Measurements from ENCODE around the gene LPAR2. TPM values are rescaled to one million over a fixed set of nuclear protein-coding genes. Genes with fewer than 3 reads are reported as not detected.

Gene LPAR2
- polyA plus RNA-seq, 1 of the 3 experiments (the other 2 are of a cell fraction), result 4.5 TPM

DNA sequence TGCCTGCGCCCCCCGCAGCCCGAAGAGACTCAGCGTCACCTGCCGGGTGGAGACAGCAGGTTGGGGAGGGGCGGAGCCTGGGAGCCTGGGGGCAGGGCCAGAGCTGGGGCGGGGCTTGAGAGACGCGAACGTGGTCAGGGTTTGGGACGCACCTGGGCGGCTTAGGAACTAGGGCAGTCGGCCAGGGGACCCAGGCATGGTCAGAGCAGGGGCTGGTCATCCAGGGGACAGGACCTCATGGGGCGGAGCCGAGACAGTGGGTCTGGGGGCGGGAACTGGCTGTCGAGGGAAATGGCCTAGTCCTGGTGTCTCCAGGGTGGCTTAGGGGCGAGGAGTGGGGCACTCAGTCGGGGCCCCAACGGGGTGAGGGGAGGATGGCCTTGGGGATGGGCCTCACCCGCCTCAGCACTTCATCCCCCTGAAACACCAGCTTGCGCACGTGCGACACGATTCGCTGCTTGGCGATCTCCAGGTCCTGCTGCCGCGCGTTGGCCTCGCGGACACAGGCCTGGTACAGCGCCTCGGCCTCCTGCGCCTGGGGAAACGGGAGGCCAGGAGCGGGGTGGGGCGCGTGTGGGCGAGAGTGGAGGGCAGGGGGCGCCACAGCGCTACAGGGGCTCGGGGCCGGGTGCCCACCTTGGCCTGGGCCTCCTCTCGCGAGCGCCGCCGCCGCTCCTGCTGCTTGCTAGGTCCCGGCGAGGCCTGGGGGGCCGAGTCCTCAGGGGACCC is 9.7 kb upstream of the LPAR2 start:
- POLR2A ChIA-PET, result no interaction called here
- WGBS (ENCODE audit: low lambda C conversion rate), result 97% methylated on average over 41 of the region's 53 CpGs
- peaks cover 7 to 17% of the 10 kb centered on the region in 2 experiments for H3K36me3 ChIP-seq (replicated peaks in 1 of 2; ENCODE audit: control insufficient read depth in 1 of 2, insufficient read depth in 2 of 2, low read length in 1 of 2)

DNA sequence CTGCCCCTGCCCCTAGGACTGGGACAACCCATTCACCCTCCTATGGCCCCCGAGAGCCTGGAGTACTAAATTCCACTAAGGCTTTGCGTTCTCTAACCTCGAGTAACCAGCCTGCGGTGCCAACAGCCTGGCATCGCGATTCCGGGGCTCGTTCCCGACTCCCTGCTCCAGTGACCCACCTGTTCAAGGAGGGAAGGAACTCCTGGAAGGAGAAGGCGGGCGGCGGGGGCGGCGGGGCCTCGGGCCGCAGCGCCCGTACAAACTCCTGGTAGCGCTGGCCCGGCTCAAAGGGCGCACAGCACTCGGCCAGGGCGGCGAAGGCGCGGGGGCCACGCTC is 9.1 kb upstream of the LPAR2 start:
- CTCF ChIA-PET, result interaction anchor here (13.3 kb wide), 1 partner anchor 106 kb away, joined by 175 read pairs; the partner anchor contains the start of gene YJEFN3
- H3K9ac ChIP-seq, result no peak overlapping the region
- TF ChIP-seq TAF1 (IDR thresholded peaks at IDR 0.05; ENCODE audit: borderline replicate concordance, low read depth, low read length) (no peak), YY1 (IDR thresholded peaks at IDR 0.05; ENCODE audit: low read depth) (no peak), NFIC (IDR thresholded peaks at IDR 0.05; ENCODE audit: borderline replicate concordance) (no peak), REST (IDR thresholded peaks at IDR 0.05; ENCODE audit: low read depth, low read length) (no peak), USF1 (IDR thresholded peaks at IDR 0.05; ENCODE audit: borderline replicate concordance, low read depth) (no peak), TEAD4 (IDR thresholded peaks at IDR 0.05; ENCODE audit: borderline replicate concordance, insufficient read depth) (no peak), FOSL2 (IDR thresholded peaks at IDR 0.05; ENCODE audit: borderline replicate concordance, low read depth) (no peak), ELF1 (IDR thresholded peaks at IDR 0.05) (no peak)

More for the DNA sequence above, 9.7 kb upstream of the LPAR2 start:
- H3K9ac ChIP-seq, result no peak overlapping the region
- no peak overlapping the region for H3K27ac ChIP-seq (ENCODE audit: low read depth in 2 of 2, low read length in 1 of 2)
- no peaks in the 10 kb centered on the region for H4K20me1 ChIP-seq (ENCODE audit: insufficient read depth)
- DNase-seq, result no peak
- no peaks in the 10 kb centered on the region for H3K9me2 ChIP-seq
- H3K9me3 ChIP-seq, result no peaks in the 10 kb centered on the region
- H3K4me3 ChIP-seq (ENCODE audit: low read depth in 2 of 2, low read length in 1 of 2), result no peak overlapping the region
- no peaks in the 10 kb centered on the region for H3K27me3 ChIP-seq (ENCODE audit: insufficient read depth)
- peaks cover 0 to 5% of the 10 kb centered on the region in 2 experiments; a peak in 1 of 4 replicates for H3K4me1 ChIP-seq (ENCODE audit: control insufficient read depth in 1 of 2, insufficient read depth in 2 of 2, low read depth in 1 of 2, low read length in 1 of 2)
- CTCF ChIA-PET, result interaction anchor here (13.3 kb wide), 1 partner anchor 106 kb away, joined by 175 read pairs; the partner anchor contains the start of gene YJEFN3
- no peaks in the 10 kb centered on the region for H3K79me2 ChIP-seq (ENCODE audit: insufficient read depth)
- H2AFZ ChIP-seq (ENCODE audit: low read depth), result no peak overlapping the region
- H3K4me2 ChIP-seq, result no peak overlapping the region
- H3F3A ChIP-seq (replicated peaks; ENCODE audit: insufficient read depth), result no peaks in the 10 kb centered on the region
- TF ChIP-seq YY1 (IDR thresholded peaks at IDR 0.05; ENCODE audit: low read depth) (no peak), REST (IDR thresholded peaks at IDR 0.05; ENCODE audit: low read depth, low read length) (no peak), SMC3 (IDR thresholded peaks at IDR 0.05; ENCODE audit: low read depth, low read length) (no peak), CHD2 (IDR thresholded peaks at IDR 0.05; ENCODE audit: low read length, partially characterized antibody) (no peak), SIN3A (IDR thresholded peaks at IDR 0.05; ENCODE audit: borderline replicate concordance, low read depth, low read length) (no peak), JUND (IDR thresholded peaks at IDR 0.05) (no peak), GATA2 (CRISPR knock-in tag; IDR thresholded peaks at IDR 0.05) (no peak), POLR2AphosphoS5 (IDR thresholded peaks at IDR 0.05; ENCODE audit: low read depth, low read length) (no peak), RXRA (IDR thresholded peaks at IDR 0.05; ENCODE audit: borderline replicate concordance, low read depth) (no peak), TAF1 (IDR thresholded peaks at IDR 0.05; ENCODE audit: borderline replicate concordance, low read depth, low read length) (no peak), NFIC (IDR thresholded peaks at IDR 0.05; ENCODE audit: borderline replicate concordance) (no peak), TCF12 (IDR thresholded peaks at IDR 0.05) (no peak), RCOR1 (IDR thresholded peaks at IDR 0.05; ENCODE audit: low read length) (no peak), FOSL2 (IDR thresholded peaks at IDR 0.05; ENCODE audit: borderline replicate concordance, low read depth) (no peak), ELF1 (IDR thresholded peaks at IDR 0.05) (no peak), FOXJ3 (CRISPR knock-in tag; IDR thresholded peaks at IDR 0.05) (no peak)

More for the DNA sequence above, 9.1 kb upstream of the LPAR2 start:
- Histone ChIP-seq H3K36me3 (replicated peaks in 1 of 2; ENCODE audit: control insufficient read depth in 1 of 2, insufficient read depth in 2 of 2, low read length in 1 of 2) (peaks cover 7 to 17% of the 10 kb centered on the region in 2 experiments), H3K9me2 (no peaks in the 10 kb centered on the region), H3K27ac (ENCODE audit: low read depth in 2 of 2, low read length in 1 of 2) (no peak overlapping the region), H4K20me1 (ENCODE audit: insufficient read depth) (no peaks in the 10 kb centered on the region), H3K4me2 (no peak overlapping the region), H3F3A (replicated peaks; ENCODE audit: insufficient read depth) (no peaks in the 10 kb centered on the region), H3K79me2 (ENCODE audit: insufficient read depth) (no peaks in the 10 kb centered on the region), H3K4me3 (ENCODE audit: low read depth in 2 of 2, low read length in 1 of 2) (no peak overlapping the region), H3K9me3 (no peaks in the 10 kb centered on the region), H3K4me1 (ENCODE audit: control insufficient read depth in 1 of 2, insufficient read depth in 2 of 2, low read depth in 1 of 2, low read length in 1 of 2) (peaks cover 0 to under 1% of the 10 kb centered on the region in 2 experiments; a peak in 1 of 4 replicates), H2AFZ (ENCODE audit: low read depth) (no peak overlapping the region), H3K27me3 (ENCODE audit: insufficient read depth) (no peaks in the 10 kb centered on the region)
- POLR2A ChIA-PET, result no interaction called here
- no peak for DNase-seq
- WGBS (ENCODE audit: low lambda C conversion rate), result 94% methylated on average over 27 of the region's 27 CpGs
